NCI-H2196 treated with DMSO at 0.1 percent for 48 hours (cell line): ENCODE results near the gene ANKLE1.

Experiments
- DNase-seq: peaks from one replicate; lab custom pipeline; 2025; ENCODE audit not compliant: unreplicated experiment; lab: John Stamatoyannopoulos, UW

The ANKLE1 gene

GRCh38 chr19:17326595-17326966, 44.9 kb downstream of the ANKLE1 start:
- no peak for DNase-seq

- no peak for DNase-seq
These were observed 45.5 kb downstream of the ANKLE1 start for GRCh38 chr19:17327068-17327653.

- no peak for DNase-seq
These were observed 46.2 kb downstream of the ANKLE1 start for GRCh38 chr19:17327654-17328516.

- no peak for DNase-seq
These were observed 47.0 kb downstream of the ANKLE1 start for GRCh38 chr19:17328517-17329365.

GRCh38 chr19:17329366-17330261, 47.9 kb downstream of the ANKLE1 start:
- DNase-seq = no peak

- DNase-seq = no peak
These were observed 48.8 kb downstream of the ANKLE1 start for GRCh38 chr19:17330262-17331044.

GRCh38 chr19:17331045-17331558, 49.4 kb downstream of the ANKLE1 start:
- peak; percentile 18 for DNase-seq

GRCh38 chr19:17332360-17332676, 50.6 kb downstream of the ANKLE1 start:
- DNase-seq = no peak

- peak; percentile 75 for DNase-seq
These were observed 51.2 kb downstream of the ANKLE1 start for GRCh38 chr19:17332677-17333581.

GRCh38 chr19:17333611-17334413, 52.1 kb downstream of the ANKLE1 start:
- no peak for DNase-seq

- peak; percentile 98 for DNase-seq
These were observed 53.0 kb downstream of the ANKLE1 start, which contains the start of gene ANO8 for GRCh38 chr19:17334414-17335409. ANO8 (minus strand) TSS chr19:17334855; CDS start chr19:17334670, 185 bp downstream.

GRCh38 chr19:17335575-17335974, 53.9 kb downstream of the ANKLE1 start:
- DNase-seq = no peak
